COLO829 (cell line): ENCODE data around the gene NLRC5.
A peak's percentile ranks its signal among the peaks of the same experiment; 100 is the strongest.
"Not testable (repeated sequence)": the region's sequence is repeated elsewhere in the genome, so short reads cannot be mapped to it uniquely, and the experiment has no call there.

Experiments
- DNase-seq: peaks from one replicate; pipeline ENCODE4 v3.0.0; 2012; ENCODE audit warnings: low spot score

The NLRC5 gene

DNA sequence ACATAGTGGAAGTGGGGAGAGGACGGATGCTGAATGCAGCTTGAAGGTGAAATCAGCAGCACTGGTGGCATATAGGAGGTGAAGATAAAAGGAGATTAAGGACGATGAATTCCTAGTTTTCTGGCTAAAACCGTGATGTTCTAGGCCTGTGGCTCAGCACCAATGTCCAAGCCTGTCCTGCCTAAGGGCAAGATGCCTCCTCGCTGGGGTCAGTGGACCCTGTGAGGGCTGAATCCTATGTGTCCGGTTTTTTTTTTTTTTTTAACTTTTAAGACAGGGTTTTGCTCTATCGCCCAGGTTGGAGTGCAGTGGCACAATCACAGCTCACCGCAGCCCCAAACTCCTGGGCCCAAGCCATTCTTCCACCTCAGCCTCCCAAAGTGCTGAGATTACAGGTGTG lies 115.8 kb downstream of the NLRC5 start:
- DNase-seq = no peak

DNA sequence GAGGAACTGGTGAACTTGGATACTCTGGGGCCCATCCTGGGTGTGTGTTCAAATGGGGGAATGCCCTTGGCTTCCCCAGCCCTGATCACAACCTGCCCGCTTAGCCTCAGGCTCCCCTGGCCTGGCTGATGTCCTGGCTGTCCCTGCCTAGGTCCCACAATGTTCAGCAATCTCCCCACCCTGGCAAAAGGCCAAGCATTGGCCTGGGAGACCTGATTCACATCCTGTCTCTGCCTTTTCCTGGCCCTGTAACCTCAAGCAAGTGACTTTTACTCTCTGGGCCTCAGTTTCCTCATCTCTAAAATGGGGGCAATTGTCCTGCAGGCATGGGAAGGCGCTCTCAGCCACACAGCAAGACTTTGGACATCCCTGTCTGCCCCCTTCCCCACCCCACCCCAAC lies 117.4 kb downstream of the NLRC5 start:
- DNase-seq = no peak

DNA sequence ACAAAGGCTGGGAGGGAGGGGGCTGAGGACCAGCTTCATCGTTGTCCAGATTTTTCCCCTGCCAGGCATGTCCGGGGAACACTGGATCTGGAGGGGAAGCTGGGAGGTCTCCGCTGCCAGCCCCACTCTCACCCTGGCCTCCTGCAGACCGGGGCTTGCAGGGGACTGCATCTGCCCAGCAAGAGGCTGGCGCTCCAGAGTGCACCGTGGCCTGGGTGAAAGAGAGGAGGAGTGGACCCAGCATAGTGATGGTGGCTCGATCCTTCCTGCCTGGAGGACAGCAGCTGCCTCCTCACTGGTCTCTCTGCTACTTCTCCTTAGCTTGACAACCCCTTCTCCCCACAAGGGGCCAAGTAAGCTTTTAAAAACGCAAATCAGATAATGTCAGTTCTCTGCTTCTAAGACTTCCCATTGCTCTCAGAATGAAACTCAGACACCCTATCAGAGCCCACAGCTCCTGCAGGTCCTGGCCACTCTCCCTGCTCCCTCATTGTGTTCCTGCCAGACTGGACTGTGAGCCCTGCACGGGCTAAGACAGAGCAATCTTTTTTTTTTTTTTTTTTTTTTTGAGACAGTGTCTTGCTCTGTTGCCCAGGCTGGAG lies 118.1 kb downstream of the NLRC5 start:
- DNase-seq = no peak

- DNase-seq = no peak
Measured at GRCh38 chr16:57108432-57108831, 119.1 kb downstream of the NLRC5 start.

DNA sequence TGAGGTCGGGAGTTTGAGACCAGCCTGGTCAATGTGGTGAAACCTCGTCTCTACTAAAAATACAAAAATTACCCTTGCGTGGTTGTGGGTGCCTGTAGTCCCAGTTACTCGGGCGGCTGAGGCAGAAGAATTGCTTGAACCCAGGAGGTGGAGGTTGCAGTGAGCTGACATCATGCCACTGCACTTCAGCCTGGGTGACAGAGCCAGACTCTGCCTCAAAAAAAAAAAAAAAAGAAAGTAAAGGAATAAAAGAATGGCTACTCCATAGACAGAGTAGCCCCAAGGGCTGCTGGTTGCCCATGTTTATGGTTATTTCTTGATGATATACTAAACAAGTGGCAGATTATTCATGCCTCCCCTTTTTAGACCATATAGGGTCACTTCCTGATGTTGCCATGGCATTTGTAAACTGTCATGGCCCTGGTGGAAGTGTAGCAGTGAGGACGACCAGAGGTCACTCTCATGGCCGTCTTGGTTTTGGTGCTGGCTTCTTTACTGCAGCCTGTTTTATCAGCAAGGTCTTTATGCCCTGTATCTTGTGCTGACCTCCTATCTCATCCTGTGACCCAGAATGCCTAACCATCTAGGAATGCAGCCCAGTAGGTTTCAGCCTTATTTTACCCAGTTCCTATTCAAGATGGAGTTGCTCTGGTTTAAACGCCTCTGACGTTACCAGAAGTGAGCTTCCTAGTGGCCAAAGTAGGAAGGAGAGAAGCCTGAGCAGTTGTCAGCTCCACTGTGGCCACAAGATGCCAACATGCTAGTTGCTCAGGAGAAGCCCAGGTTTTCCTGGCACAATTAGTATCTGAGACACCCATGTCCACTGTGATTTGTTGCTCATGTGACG lies 120.1 kb downstream of the NLRC5 start:
- not testable (repeated sequence) for DNase-seq

- DNase-seq = no peak
Measured at GRCh38 chr16:57110937-57111336, 121.6 kb downstream of the NLRC5 start.

- no peak for DNase-seq
Measured at GRCh38 chr16:57111420-57111819, 122.1 kb downstream of the NLRC5 start.

GRCh38 chr16:57112403-57113041 lies 123.2 kb downstream of the NLRC5 start:
- no peak for DNase-seq

GRCh38 chr16:57113042-57113453 lies 123.7 kb downstream of the NLRC5 start:
- DNase-seq = no peak

DNA sequence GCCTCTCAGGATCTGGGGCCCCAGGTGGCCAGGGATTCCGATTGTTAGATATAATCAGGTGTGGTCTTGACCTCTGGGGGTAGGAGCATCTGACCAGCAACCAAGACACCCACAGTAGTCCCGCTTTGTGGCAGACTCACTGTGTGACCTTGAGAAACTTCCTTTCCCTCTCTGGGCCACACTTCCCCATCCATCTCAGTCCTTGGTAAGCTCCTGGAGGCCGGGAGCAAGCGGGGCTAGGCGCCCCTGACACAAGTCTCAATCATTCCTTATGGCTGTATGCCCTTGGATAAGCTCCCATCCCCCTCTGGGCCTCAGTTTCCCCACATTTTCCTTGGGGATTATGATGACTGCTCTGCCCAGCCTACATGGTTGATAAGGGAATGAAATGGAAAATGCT lies 124.3 kb downstream of the NLRC5 start:
- DNase-seq = no peak

DNA sequence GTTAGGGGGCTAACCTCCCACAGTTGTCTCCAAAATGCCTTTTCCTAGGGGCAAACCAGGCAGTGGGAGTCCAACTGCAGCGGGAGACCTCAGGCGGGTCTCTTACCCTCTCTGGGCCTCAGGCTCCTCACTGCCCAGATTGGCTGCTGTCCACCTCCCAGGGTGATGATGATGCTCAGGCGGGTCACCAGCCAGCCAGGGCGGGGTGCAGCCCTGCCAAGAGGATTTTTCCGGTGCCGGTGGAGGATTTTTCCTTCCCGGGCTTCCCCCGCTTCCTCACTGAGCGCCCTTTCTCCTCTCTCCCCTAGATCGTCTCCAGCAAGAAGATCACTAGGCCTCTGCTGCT lies 125.8 kb downstream of the NLRC5 start:
- no peak for DNase-seq

- DNase-seq = peak; percentile 46
Measured at GRCh38 chr16:57115514-57116182, 126.3 kb downstream of the NLRC5 start.

- DNase-seq = no peak
Measured at GRCh38 chr16:57118461-57119084, 129.2 kb downstream of the NLRC5 start.

GRCh38 chr16:57123216-57123973 lies 134.0 kb downstream of the NLRC5 start:
- no peak for DNase-seq

GRCh38 chr16:57123974-57124674 lies 134.8 kb downstream of the NLRC5 start:
- no peak for DNase-seq

DNA sequence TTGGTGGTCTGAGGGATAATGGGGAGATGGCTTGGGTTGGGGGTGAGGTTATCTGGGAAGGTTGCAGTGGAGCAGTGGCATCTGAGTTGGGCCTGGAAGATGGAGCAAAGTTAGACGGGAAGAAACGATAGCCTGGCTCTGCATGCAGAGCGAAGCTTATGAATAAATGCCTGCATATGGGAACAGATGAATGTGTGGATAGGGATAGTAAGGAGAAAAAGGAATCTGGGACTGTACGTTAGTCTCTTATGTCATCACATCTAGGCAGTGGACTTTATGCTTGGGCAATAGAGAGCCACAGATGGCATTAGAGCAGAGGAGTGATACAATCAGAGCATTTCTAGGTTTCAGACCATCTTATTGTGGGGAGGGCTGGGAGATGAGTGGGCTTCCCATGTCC lies 136.0 kb downstream of the NLRC5 start:
- no peak for DNase-seq

GRCh38 chr16:57125969-57126368 lies 136.6 kb downstream of the NLRC5 start:
- DNase-seq = no peak

- no peak for DNase-seq
Measured at GRCh38 chr16:57126411-57126810, 137.1 kb downstream of the NLRC5 start.

GRCh38 chr16:57127037-57127763 lies 137.8 kb downstream of the NLRC5 start:
- no peak for DNase-seq

DNA sequence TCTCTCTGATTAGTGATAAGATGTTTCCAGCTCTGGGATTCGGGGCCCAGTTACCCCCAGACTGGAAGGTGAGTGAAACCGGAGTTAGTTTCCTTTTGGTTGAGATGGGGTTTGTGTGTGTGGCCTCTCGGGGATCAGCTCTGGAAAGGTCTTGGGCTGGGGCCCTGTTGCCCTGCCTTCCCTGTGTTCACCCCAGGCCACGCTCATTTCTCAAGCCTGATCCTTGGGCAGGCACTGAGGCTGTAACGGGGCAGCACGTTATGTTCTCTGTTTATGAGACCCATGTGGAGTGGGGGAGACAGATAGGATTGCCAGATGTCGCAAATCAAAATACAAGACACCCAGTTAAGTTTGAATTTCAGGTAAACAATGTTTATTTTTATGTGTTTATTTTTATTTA lies 138.5 kb downstream of the NLRC5 start:
- no peak for DNase-seq
